ENCODE measurements around the gene LAIR1. TPM values are rescaled to one million over a fixed set of nuclear protein-coding genes. Genes with fewer than 3 reads are reported as not detected.

Gene LAIR1
- total RNA-seq, 1 donor from 2014 or later, result 11.1 TPM

GRCh38 chr19:54317965-54318240, 46.8 kb downstream of the LAIR1 start:
- TF ChIP-seq, protein P1, sequence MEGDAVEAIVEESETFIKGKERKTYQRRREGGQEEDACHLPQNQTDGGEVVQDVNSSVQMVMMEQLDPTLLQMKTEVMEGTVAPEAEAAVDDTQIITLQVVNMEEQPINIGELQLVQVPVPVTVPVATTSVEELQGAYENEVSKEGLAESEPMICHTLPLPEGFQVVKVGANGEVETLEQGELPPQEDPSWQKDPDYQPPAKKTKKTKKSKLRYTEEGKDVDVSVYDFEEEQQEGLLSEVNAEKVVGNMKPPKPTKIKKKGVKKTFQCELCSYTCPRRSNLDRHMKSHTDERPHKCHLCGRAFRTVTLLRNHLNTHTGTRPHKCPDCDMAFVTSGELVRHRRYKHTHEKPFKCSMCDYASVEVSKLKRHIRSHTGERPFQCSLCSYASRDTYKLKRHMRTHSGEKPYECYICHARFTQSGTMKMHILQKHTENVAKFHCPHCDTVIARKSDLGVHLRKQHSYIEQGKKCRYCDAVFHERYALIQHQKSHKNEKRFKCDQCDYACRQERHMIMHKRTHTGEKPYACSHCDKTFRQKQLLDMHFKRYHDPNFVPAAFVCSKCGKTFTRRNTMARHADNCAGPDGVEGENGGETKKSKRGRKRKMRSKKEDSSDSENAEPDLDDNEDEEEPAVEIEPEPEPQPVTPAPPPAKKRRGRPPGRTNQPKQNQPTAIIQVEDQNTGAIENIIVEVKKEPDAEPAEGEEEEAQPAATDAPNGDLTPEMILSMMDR (IDR thresholded peaks at IDR 0.05), result no peak
- intact Hi-C loops (cut with DNase I), result no loop called here
- Histone ChIP-seq H3K4me1 (no peaks in the 10 kb centered on the region), H3K27ac (no peak overlapping the region), H3K9me3 (no peaks in the 10 kb centered on the region), H3K36me3 (no peaks in the 10 kb centered on the region), H3K4me3 (no peak overlapping the region), H3K27me3 (no peaks in the 10 kb centered on the region)
- DNase-seq (ENCODE audit: low spot score in 2 of 2), result no peak

DNA sequence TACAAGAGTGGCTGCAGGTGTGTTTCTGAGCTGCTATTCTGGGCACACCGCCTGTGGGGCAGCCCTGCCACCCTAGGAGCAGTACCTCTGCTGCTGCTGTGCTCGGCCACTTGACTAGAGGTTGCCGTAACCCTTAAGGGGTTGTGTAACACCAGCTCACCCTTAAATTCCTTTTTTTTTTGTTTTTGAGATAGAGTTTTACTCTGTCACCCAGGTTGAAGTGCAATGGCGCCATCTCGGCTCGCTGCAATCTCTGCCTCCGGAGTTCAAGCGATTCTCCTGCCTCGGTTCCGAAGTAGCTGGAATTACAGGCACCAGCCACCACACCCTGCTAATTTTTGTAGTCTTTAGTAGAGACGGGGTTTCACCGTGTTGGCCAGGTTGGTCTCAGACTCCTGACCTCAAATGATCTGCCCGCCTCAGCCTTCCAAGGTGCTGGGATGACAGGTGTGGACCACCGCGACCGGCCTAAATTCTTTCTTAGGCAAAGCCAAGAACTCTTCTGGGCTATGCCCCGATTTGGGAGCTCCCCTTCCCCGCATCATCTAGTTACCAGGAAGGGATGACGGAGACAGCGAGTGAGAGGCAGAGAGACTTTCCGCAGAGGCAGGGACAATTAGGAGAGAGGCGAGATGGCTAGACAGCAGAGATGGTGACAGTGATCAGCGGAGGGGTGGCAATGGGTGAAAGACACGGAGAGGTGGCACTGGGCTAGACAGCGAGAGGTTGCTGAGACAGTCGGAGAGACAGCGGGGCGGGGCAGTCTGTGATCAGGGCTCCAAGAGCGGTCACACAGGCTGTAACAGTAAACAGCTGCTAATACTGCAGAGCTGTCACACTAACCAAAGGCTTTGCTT, 47.4 kb downstream of the LAIR1 start:
- no peaks in the 10 kb centered on the region for H3K36me3 ChIP-seq
- no peak overlapping the region for H3K27ac ChIP-seq
- no peaks in the 10 kb centered on the region for H3K27me3 ChIP-seq
- TF ChIP-seq, protein P1 (IDR thresholded peaks at IDR 0.05), result no peak
- DNase-seq (ENCODE audit: low spot score in 2 of 2), result no peak
- no peaks in the 10 kb centered on the region for H3K9me3 ChIP-seq
- H3K4me3 ChIP-seq, result no peak overlapping the region
- intact Hi-C loops (cut with DNase I), result no loop called here
- no peaks in the 10 kb centered on the region for H3K4me1 ChIP-seq

DNA sequence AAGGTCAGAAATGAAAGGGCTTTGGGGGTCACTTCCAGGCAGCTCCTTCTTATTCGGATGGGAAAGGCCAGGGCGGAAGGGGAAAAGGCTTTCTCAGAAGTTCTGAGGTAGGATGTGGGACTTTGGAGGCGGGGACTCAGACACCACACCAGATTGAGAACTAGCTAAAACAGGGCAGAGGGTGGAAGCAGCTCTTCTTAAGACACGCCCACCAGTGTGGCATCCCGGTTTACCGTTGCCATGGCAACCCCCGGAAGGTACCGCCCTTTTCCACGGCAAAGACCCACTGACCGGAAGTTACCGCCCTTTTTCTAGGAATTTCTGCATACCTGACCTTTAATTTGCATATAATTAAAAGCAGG, 48.0 kb downstream of the LAIR1 start:
- no peak overlapping the region for H3K27ac ChIP-seq
- no peak for DNase-seq (ENCODE audit: low spot score in 2 of 2)
- intact Hi-C loops (cut with DNase I), result no loop called here
- H3K27me3 ChIP-seq, result no peaks in the 10 kb centered on the region
- H3K36me3 ChIP-seq, result no peaks in the 10 kb centered on the region
- TF ChIP-seq, protein P1 (IDR thresholded peaks at IDR 0.05), result no peak
- no peaks in the 10 kb centered on the region for H3K4me1 ChIP-seq
- no peaks in the 10 kb centered on the region for H3K9me3 ChIP-seq
- H3K4me3 ChIP-seq, result no peak overlapping the region

- no peak for DNase-seq (ENCODE audit: low spot score in 2 of 2)
Observed at GRCh38 chr19:54315956-54316355, 48.8 kb downstream of the LAIR1 start.

DNA sequence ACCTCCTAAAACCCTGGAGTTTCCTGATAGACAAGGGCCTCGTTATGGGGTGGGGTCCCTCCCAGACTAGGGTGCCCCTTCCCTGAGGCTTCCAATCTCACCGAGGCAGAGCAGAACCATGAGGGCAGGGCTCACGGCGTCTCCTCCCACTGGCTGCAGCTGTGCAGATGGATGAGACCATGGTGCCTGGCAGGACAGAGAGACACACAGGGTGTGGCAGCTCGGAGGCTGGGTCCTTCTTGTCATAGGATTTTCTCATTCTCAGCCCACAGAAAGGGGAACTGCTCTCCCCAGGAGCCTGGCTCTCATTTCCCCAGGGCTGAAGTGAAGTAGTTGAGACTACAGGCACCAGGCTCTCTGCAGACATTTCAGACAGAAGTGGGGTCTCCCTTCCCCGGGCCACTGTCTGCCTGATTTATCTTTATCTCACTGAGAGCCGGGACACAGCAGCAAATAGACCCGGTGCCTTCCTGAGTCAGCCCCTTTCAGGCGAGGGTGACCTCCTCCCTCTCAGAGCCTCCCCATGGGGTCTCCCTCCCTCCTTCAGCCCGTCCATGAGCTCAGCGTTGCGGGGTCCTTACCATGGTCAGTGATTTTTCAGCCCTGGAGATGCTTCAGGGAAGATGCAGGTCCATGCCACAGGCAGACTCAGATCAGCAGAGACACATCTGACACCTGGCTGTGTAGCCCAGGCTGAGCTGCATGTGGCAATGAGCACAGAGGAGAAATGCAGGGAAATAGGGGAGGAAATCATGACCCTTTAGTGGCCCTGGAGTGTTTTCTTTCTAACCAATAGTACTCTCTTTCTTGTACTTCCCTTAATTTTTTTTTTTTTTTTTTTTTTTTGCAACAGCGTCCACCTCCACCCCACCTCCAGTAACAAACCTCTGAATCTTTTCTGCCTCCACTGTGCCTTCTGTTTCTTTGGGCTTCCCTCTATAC, 52.0 kb downstream of the LAIR1 start, which contains the start of gene LILRA5:
Gene LILRA5, minus strand, starts transcription at position 731 of the 942 bp plus-strand sequence. Its CDS starts 147 bp downstream, at position 584.
- H3K27ac ChIP-seq, result no peak within 1 kb of the TSS
- intact Hi-C loops (cut with DNase I), result no loop called here
- TF ChIP-seq, protein P1 (IDR thresholded peaks at IDR 0.05), result no peak
- no peaks in the 10 kb centered on the region for H3K4me1 ChIP-seq
- DNase-seq (ENCODE audit: low spot score in 2 of 2), result peak in 1 of 2 donors; percentile 27
- H3K27me3 ChIP-seq, result no peaks in the 10 kb centered on the region
- H3K36me3 ChIP-seq, result no peaks in the 10 kb centered on the region
- no peak within 1 kb of the TSS for H3K4me3 ChIP-seq
- H3K9me3 ChIP-seq, result no peaks in the 10 kb centered on the region

More at GRCh38 chr19:54315956-54316355, 48.8 kb downstream of the LAIR1 start:
- H3K36me3 ChIP-seq, result no peaks in the 10 kb centered on the region
- H3K4me3 ChIP-seq, result no peak overlapping the region
- intact Hi-C loops (cut with DNase I), result no loop called here
- H3K4me1 ChIP-seq, result no peaks in the 10 kb centered on the region
- TF ChIP-seq, protein P1 (IDR thresholded peaks at IDR 0.05), result no peak
- no peak overlapping the region for H3K27ac ChIP-seq
- H3K27me3 ChIP-seq, result no peaks in the 10 kb centered on the region
- no peaks in the 10 kb centered on the region for H3K9me3 ChIP-seq

Data from ascending aorta (tissue), 2 donors.